Gastrocnemius medialis (tissue), 4 donors: ENCODE results near the gene PRAME.

Source experiments
- CTCF ChIP-seq, 5 experiments: fragments of 450-650 bp in 3 of 5; fragments of 200-600 bp in 2 of 5; sonication (generic) in 2 of 5; IDR thresholded peaks in 4 of 5; conservative IDR thresholded peaks in 1 of 5; 1 replicate in 4 of 5; 2 replicates in 1 of 5; pipeline ENCODE4 v1.5.1; 2016 to 2019; ENCODE audit warnings: antibody characterized with exemption in 5 of 5, mild to moderate bottlenecking in 3 of 5, moderate library complexity in 3 of 5
- POLR2A ChIP-seq, 2 donors: fragments of 450-650 bp; IDR thresholded peaks; one replicate each; pipeline ENCODE4 v1.6.1; 2017; ENCODE audit warnings: antibody characterized with exemption in 2 of 2, mild to moderate bottlenecking in 2 of 2, moderate library complexity in 2 of 2

GRCh38 chr22:22531770-22532546, 27.1 kb downstream of the PRAME start:
- no peak for TF ChIP-seq CTCF (IDR thresholded peaks at IDR 0.05 in 4 of 5, conservative IDR thresholded peaks at IDR 0.05 in 1 of 5)
- no peak for TF ChIP-seq POLR2A (IDR thresholded peaks at IDR 0.05)
